Right lobe of liver (tissue), 6 donors: ENCODE data around the gene ATG10. TPM values are rescaled to one million over a fixed set of nuclear protein-coding genes. Genes with fewer than 3 reads are reported as not detected.

ENCODE experiments used
- ATAC-seq, 4 donors: fragments of 200-7000 bp; cut with Tn5 transposase; one replicate each; pipeline ENCODE4 v1.9.1; 2020; ENCODE audit warnings: mild to moderate bottlenecking in 4 of 4, moderate library complexity in 4 of 4
- DNase-seq, 3 donors: peaks; one replicate each; pipeline ENCODE4 v3.0.0-alpha.2; 2020
- H3K27ac ChIP-seq, 3 donors: fragments of 200-600 bp; one replicate each; pipeline ENCODE4 v1.8.0; 2022
- H3K27me3 ChIP-seq, 2 donors: fragments of 200-600 bp; one replicate each; pipeline ENCODE4 v1.8.0; 2022
- H3K36me3 ChIP-seq, 4 donors: fragments of 200-600 bp; sonication (generic) in 1 of 4; one replicate each; pipeline versions ENCODE4 v1.5.1 to v1.8.0; 2017 to 2022; ENCODE audit warnings: control low read depth in 1 of 4
- H3K4me1 ChIP-seq, 4 donors: fragments of 200-600 bp; sonication (generic) in 1 of 4; one replicate each; pipeline versions ENCODE4 v1.5.1 to v1.8.0; 2017 to 2022; ENCODE audit warnings: control low read depth in 1 of 4
- H3K4me3 ChIP-seq, 3 donors: fragments of 200-600 bp; one replicate each; pipeline ENCODE4 v1.8.0; 2022
- H3K9me3 ChIP-seq, 4 donors: fragments of 200-600 bp; sonication (generic) in 1 of 4; one replicate each; pipeline versions ENCODE4 v1.5.1 to v1.8.0; 2017 to 2022; ENCODE audit warnings: control low read depth in 1 of 4
- CTCF ChIP-seq, 4 donors: fragments of 200-600 bp in 3 of 4; fragments of 450-650 bp in 1 of 4; IDR thresholded peaks; one replicate each; pipeline versions ENCODE4 v1.5.1 to v1.8.0; 2016 to 2022; ENCODE audit warnings: antibody characterized with exemption in 4 of 4, mild to moderate bottlenecking in 2 of 4
- POLR2A ChIP-seq: fragments of 450-650 bp; IDR thresholded peaks from one replicate; pipeline ENCODE4 v1.6.1; 2017; ENCODE audit warnings: antibody characterized with exemption, mild to moderate bottlenecking
- WGBS: methylation state at CpG from one replicate; pipeline ENCODE4 v1.1.6; 2018; ENCODE audit warnings: low coverage, low lambda C conversion rate; ENCODE audit not compliant: insufficient coverage; ENCODE audit errors: missing lambda C conversion rate; 5-methylcytosine and 5-hydroxymethylcytosine counted together
- intact Hi-C, 2 donors: fragments of 100-400 bp; cut with DNase I; formaldehyde crosslinking; loops; one replicate each; pipeline versions ENCODE4 v1.11.2 to v1.14.1; 2022
- total RNA-seq, 6 experiments: library from RNA; depleted of rRNA in 2 of 6; stranded (reverse); fragments of >200 nt in 2 of 6; fragmentation: NEBNext Ultra II Directional in 3 of 6; extraction: Animal tissue kit (Norgen Biotek cat#: 25700) in 3 of 6; gene quantifications; one replicate each; pipeline versions ENCODE4 v1.1.0 to v1.2.4, GENCODE V29; 2016 to 2023
- donor health status: DM: no; HTN: yes; CAD: no.
- donor health status: DM: no; HTN: no; CAD: no.
- donor health status: DM: no; HTN: no; CAD: no.
- donor health status: DM: no; HTN: yes; CAD: no.
- donor health status: DM: no; HTN: yes; CAD: no.

ATG10 gene
- total RNA-seq, 6 experiments from 2014 or later, result 2.9 to 8.0 (median 4.4) TPM

DNA sequence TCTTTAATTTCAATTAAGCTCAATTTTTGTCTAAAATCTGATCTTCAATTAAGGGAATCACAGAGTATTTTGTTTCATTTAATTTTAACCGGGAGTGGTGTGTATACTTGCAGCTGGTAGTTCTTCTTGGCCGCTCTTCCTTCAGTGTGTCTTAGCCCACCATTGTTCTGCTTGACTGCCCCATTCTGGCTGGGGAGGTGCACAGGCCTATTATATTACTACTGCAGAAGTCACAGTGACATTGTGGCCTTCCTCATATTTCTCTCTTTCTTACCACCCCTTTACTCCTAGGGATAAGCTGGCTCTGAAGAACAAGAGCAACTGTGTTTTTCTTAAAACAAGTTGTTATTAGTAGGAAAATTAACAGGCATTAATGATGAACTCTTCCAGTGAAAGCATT lies 123.7 kb downstream of the ATG10 start:
- Histone ChIP-seq H3K4me3 (no peak overlapping the region), H3K36me3 (no peaks in the 10 kb centered on the region), H3K4me1 (no peaks in the 10 kb centered on the region), H3K27me3 (no peaks in the 10 kb centered on the region), H3K9me3 (peaks cover 0 to 13% (median 0%) of the 10 kb centered on the region in 4 donors), H3K27ac (no peak overlapping the region)
- no peak for ATAC-seq
- no peak for DNase-seq
- intact Hi-C loops, result no loop called here
- 94% methylated on average over 2 of the region's 2 CpGs for WGBS
- TF ChIP-seq CTCF (IDR thresholded peaks at IDR 0.05) (no peak), POLR2A (no peak)

DNA sequence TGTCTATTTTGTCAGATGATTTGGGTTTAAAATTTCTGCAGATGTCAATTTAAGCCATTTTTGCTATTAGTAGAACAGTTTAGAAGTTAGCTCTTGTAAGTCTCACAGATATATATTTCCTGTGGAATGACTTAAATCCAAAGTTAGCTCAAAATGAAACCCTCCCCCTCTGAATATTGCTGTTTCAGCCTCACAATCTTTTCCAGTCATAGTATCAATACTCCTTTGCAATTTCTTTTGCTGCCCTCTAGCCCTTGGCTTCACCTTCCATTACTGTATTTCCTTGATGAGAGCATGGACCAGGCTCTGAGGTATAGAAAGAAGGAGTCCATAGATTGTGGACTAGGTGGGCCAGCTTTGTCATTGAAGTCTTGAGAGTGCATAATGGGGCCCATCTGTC lies 124.4 kb downstream of the ATG10 start:
- Histone ChIP-seq H3K27me3 (no peaks in the 10 kb centered on the region), H3K9me3 (peaks cover 0 to 13% (median 0%) of the 10 kb centered on the region in 4 donors), H3K4me3 (no peak overlapping the region), H3K4me1 (no peaks in the 10 kb centered on the region), H3K27ac (no peak overlapping the region), H3K36me3 (no peaks in the 10 kb centered on the region)
- DNase-seq (no peak), ATAC-seq (no peak)
- intact Hi-C loops, result no loop called here
- no peak for TF ChIP-seq POLR2A
- TF ChIP-seq CTCF (IDR thresholded peaks at IDR 0.05), result no peak

DNA sequence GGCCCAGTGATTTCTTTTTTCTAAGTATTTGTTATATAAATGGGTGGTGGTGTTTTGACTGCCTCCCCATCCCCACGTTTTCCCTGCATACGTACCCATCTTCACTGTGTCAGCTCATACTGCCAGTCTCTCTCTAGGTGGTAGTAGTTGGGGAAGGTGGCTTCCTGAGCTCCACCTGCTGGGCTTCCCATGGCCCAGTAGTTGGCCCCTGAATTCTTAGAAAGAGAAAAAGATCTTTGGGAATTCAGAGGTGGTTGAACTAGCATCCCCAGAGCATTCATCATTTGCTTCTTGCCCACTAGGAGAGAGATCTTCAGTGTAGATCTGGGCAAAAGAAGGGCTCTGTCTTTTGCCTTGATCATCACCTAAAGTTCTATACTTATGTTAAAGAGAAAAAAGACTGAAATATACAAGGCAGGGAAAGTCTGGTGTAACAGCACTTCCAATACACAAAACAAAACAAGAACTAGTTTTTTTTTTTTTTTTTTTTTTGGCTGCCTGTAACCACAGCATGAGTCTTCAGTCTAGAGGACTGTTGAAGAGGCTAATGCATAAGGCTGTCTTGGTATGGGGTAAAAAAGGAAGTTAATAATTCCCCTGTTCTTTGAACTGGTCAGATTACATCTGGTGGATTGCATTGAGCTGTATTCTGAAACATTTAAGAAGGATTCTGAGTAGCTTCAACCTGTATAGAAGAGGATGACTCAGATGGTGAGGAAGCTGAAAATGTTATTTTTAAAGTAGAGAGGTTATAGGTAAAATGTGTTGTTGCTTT lies 128.7 kb downstream of the ATG10 start:
- no peak for DNase-seq
- intact Hi-C loops, result no loop called here
- no peaks in the 10 kb centered on the region for H3K36me3 ChIP-seq
- TF ChIP-seq CTCF (IDR thresholded peaks at IDR 0.05) (no peak), POLR2A (no peak)
- H3K9me3 ChIP-seq, result no peaks in the 10 kb centered on the region
- H3K4me3 ChIP-seq, result no peak overlapping the region
- no peaks in the 10 kb centered on the region for H3K4me1 ChIP-seq
- peak in 1 of 4 donors; percentile 28 for ATAC-seq
- no peak overlapping the region for H3K27ac ChIP-seq
- no peaks in the 10 kb centered on the region for H3K27me3 ChIP-seq
- 80% methylated on average over 1 of the region's 2 CpGs for WGBS

- intact Hi-C loops, result no loop called here
- Histone ChIP-seq H3K4me1 (peaks cover 0 to 20% (median 0%) of the 10 kb centered on the region in 4 donors), H3K27me3 (no peaks in the 10 kb centered on the region), H3K27ac (no peak overlapping the region), H3K36me3 (no peaks in the 10 kb centered on the region), H3K9me3 (no peaks in the 10 kb centered on the region), H3K4me3 (no peak overlapping the region)
- ATAC-seq (no peak), DNase-seq (no peak)
- WGBS, result 88% methylated on average over 4 of the region's 4 CpGs
- TF ChIP-seq CTCF (IDR thresholded peaks at IDR 0.05) (no peak), POLR2A (no peak)
Observed at GRCh38 chr5:82104872-82105271, 133.0 kb downstream of the ATG10 start.
